ENCODE data around the gene SNRNP48. TPM values are rescaled to one million over a fixed set of nuclear protein-coding genes. Genes with fewer than 3 reads are reported as not detected.

SNRNP48 gene
- total RNA-seq, 3 donors from 2014 or later: 10.6 to 14.2 (median 11.0) TPM

DNA sequence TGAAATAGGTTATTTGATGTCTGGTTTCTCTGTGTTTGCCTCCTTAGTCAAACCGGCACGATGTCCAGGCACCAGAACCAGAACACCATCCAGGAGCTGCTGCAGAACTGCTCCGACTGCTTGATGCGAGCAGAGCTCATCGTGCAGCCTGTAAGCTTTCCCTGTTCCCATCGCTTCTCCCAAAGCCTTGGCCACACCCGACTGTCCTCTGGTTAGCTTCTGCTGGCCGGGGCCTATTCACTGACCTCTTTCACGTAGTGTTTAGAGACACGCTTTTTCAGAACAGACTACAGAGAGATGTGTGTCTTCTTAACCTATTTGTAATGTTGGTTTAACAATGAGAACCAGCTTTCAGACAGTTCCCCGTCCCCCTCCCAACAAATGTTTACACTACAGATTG lies 34.3 kb upstream of the SNRNP48 start:
- intact Hi-C loops (cut with DNase I, micrococcal nuclease): no loop called here
- H3K4me3 ChIP-seq: no peak overlapping the region
- DNase-seq (no peak), ATAC-seq (no peak)
- no peak for TF ChIP-seq CTCF (IDR thresholded peaks at IDR 0.05)
- H3K4me1 ChIP-seq (ENCODE audit: low read depth): peaks cover 7% of the 10 kb centered on the region
- H3K9me3 ChIP-seq: no peaks in the 10 kb centered on the region
- no peaks in the 10 kb centered on the region for H3K36me3 ChIP-seq (ENCODE audit: low read depth)

GRCh38 chr6:7556394-7557106 lies 33.4 kb upstream of the SNRNP48 start:
- ATAC-seq (no peak), DNase-seq (no peak)
- no peak for TF ChIP-seq CTCF (IDR thresholded peaks at IDR 0.05)
- H3K9me3 ChIP-seq: no peaks in the 10 kb centered on the region
- H3K4me1 ChIP-seq (ENCODE audit: low read depth): peaks cover 12% of the 10 kb centered on the region
- no peaks in the 10 kb centered on the region for H3K36me3 ChIP-seq (ENCODE audit: low read depth)
- intact Hi-C loops (cut with DNase I, micrococcal nuclease): no loop called here
- no peak overlapping the region for H3K4me3 ChIP-seq

GRCh38 chr6:7557652-7558051 lies 32.3 kb upstream of the SNRNP48 start:
- TF ChIP-seq CTCF (IDR thresholded peaks at IDR 0.05): no peak
- Histone ChIP-seq H3K36me3 (ENCODE audit: low read depth) (no peaks in the 10 kb centered on the region), H3K4me3 (no peak overlapping the region), H3K9me3 (no peaks in the 10 kb centered on the region), H3K4me1 (ENCODE audit: low read depth) (peaks cover 20% of the 10 kb centered on the region)
- DNase-seq: no peak
- intact Hi-C loops (cut with DNase I, micrococcal nuclease): no loop called here
- no peak for ATAC-seq

- Histone ChIP-seq H3K4me1 (ENCODE audit: low read depth) (peaks cover 20% of the 10 kb centered on the region), H3K36me3 (ENCODE audit: low read depth) (no peaks in the 10 kb centered on the region), H3K9me3 (no peaks in the 10 kb centered on the region), H3K4me3 (no peak overlapping the region)
- no peak for TF ChIP-seq CTCF (IDR thresholded peaks at IDR 0.05)
- DNase-seq (no peak), ATAC-seq (no peak)
- intact Hi-C loops (cut with DNase I, micrococcal nuclease): no loop called here
Measured at GRCh38 chr6:7558781-7559180, 31.2 kb upstream of the SNRNP48 start.

DNA sequence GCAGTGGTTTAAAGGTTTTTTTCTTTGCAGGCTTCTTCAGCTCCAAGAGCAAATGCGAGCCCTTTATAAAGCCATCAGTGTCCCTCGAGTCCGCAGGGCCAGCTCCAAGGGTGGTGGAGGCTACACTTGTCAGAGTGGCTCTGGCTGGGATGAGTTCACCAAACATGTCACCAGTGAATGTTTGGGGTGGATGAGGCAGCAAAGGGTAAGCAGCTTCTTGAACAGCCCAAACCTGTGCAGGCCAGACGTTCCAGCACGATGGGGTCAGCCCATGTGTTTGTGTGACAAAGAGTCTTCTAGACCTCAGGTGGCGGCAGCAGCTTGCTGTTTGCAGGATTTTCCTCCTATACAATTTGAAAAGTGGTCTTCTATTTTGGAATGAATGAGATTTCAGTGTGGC lies 30.8 kb upstream of the SNRNP48 start:
- intact Hi-C loops (cut with DNase I, micrococcal nuclease): no loop called here
- no peak for ATAC-seq
- no peak for TF ChIP-seq CTCF (IDR thresholded peaks at IDR 0.05)
- Histone ChIP-seq H3K36me3 (ENCODE audit: low read depth) (no peaks in the 10 kb centered on the region), H3K9me3 (no peaks in the 10 kb centered on the region), H3K4me1 (ENCODE audit: low read depth) (peaks cover 20% of the 10 kb centered on the region), H3K4me3 (no peak overlapping the region)
- DNase-seq: no peak
